ENCODE results near the gene EPO.
"Not testable (repeated sequence)": the region's sequence is repeated elsewhere in the genome, so short reads cannot be mapped to it uniquely, and the experiment has no call there.

EPO gene

GRCh38 chr7:100705753-100706671 lies 14.3 kb upstream of the EPO start, which contains the start of gene POP7:
POP7 (plus strand) TSS chr7:100706121; CDS start chr7:100706831, 710 bp downstream.
- peak; percentile 95 to 97 (median 97) for DNase-seq

GRCh38 chr7:100706672-100707311 lies 13.5 kb upstream of the EPO start:
- peak in 1 of 6 experiments; percentile 2 for DNase-seq

GRCh38 chr7:100708395-100708794 lies 11.9 kb upstream of the EPO start:
- no peak for DNase-seq

GRCh38 chr7:100710452-100710851 lies 9.8 kb upstream of the EPO start:
- no peak for DNase-seq

GRCh38 chr7:100711369-100711768 lies 8.9 kb upstream of the EPO start:
- no peak for DNase-seq

GRCh38 chr7:100714725-100715124 lies 5.5 kb upstream of the EPO start:
- no peak for DNase-seq

GRCh38 chr7:100717073-100717472 lies 3.2 kb upstream of the EPO start:
- not testable (repeated sequence) for DNase-seq

- no peak for DNase-seq
Measured at GRCh38 chr7:100719523-100720278, 567 bp upstream of the EPO start.

- DNase-seq = no peak
Measured at GRCh38 chr7:100720671-100721504, 620 bp downstream of the EPO start.

GRCh38 chr7:100721505-100721812 lies 1.2 kb downstream of the EPO start:
- no peak for DNase-seq

GRCh38 chr7:100722480-100723212 lies 2.4 kb downstream of the EPO start:
- DNase-seq = no peak

GRCh38 chr7:100723732-100724275 lies 3.5 kb downstream of the EPO start:
- DNase-seq = no peak

- not testable (repeated sequence) for DNase-seq
Measured at GRCh38 chr7:100724364-100724763, 4.1 kb downstream of the EPO start.

GRCh38 chr7:100726996-100727761 lies 6.9 kb downstream of the EPO start:
- no peak for DNase-seq

- no peak for DNase-seq
Measured at GRCh38 chr7:100728196-100728595, 7.9 kb downstream of the EPO start.

GRCh38 chr7:100730136-100730800 lies 10.0 kb downstream of the EPO start:
- DNase-seq = no peak

- DNase-seq = no peak
Measured at GRCh38 chr7:100731937-100732636, 11.8 kb downstream of the EPO start.

- DNase-seq = no peak
Measured at GRCh38 chr7:100735730-100736129, 15.5 kb downstream of the EPO start.

- DNase-seq = no peak
Measured at GRCh38 chr7:100736671-100737070, 16.4 kb downstream of the EPO start.

GRCh38 chr7:100739934-100740333 lies 19.7 kb downstream of the EPO start:
- DNase-seq = no peak

Data from stimulated activated naive CD4-positive, alpha-beta T cell (primary cell).